GM18867 (cell line): ENCODE data around the gene NR0B1.

Source experiments
- ATAC-seq: cut with Tn5 transposase; IDR thresholded peaks from one replicate; pipeline ENCODE4 v1.9.1; 2021; ENCODE audit warnings: mild to moderate bottlenecking, moderate library complexity; ENCODE audit not compliant: unreplicated experiment

Gene NR0B1

DNA sequence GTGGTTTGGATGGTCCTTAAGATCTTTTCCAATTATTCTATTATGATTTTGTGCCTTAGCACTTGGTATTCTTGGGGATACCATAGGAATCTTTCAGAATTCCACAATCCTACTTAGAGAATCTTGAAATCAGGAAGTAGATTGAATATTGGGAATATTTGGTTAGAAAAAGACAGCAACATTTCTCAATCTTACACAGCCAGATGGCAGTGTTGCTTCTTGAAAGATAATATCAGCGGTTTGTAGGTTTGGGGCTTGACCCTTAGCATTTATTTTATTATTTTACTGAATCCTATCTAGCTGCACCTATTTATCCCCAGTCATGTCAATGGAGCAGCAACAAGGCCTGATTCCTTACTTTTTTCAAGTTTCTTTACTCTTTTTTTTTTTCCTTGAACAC lies 33.7 kb downstream of the NR0B1 start:
- no peak for ATAC-seq

DNA sequence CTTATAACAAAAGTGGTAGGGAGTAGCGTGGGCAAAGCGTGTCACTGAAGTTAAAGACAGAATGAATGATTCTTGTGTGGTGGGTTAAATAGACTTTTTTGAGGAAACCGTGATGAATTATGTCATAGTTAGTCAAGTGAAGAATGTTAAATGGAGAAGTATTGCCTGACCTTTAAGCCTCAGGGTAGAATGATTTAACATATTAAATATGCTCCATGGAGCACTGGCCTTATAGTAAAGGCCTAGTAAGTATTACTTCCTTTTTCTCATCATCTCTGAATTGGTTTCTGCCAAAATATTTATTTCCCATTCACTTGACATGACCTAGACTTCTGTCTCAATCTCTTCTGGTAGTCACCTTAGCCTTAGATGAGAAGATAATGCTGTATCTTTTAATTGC lies 38.6 kb downstream of the NR0B1 start:
- ATAC-seq: no peak

DNA sequence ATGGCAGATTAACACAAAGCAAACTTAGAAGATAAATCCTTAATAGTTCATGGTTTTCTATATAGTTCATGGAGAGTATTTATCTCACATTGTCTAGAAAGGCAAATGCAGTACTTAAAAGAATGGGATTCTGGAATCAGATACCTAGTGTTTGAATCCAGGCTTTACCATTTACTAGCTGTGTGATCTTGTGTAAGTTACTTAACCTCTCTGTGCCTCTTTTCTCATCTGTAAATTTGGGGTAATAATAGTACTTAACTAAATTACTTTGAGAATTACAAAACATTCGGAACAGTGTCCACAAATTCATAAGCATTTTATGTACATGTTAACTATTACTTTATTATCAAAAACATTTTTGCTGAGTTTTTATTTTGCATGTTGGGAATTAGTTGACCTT lies 46.4 kb downstream of the NR0B1 start:
- ATAC-seq: no peak

GRCh38 chrX:30261012-30261411 lies 48.2 kb downstream of the NR0B1 start:
- no peak for ATAC-seq

GRCh38 chrX:30259927-30260326 lies 49.3 kb downstream of the NR0B1 start:
- no peak for ATAC-seq
